B cell (primary cell): ENCODE data around the gene XDH. TPM values are rescaled to one million over a fixed set of nuclear protein-coding genes. Genes with fewer than 3 reads are reported as not detected.

Experiments
- ATAC-seq: fragments of 200-7000 bp; cut with Tn5 transposase; one replicate; pipeline ENCODE4 v1.10.0; 2021; ENCODE audit warnings: low read depth, mild to moderate bottlenecking, moderate number of reproducible peaks, moderate library complexity
- CTCF ChIA-PET: fragments of 350-600 bp; sonication (Branson Sonifier 250); formaldehyde crosslinking; loops from one replicate; lab custom pipeline; 2021; ENCODE audit warnings: antibody characterized with exemption, inconsistent platforms; lab: Charles Lee
- POLR2A ChIA-PET: fragments of 350-600 bp; sonication (Branson Sonifier 250); formaldehyde crosslinking; loops from one replicate; lab custom pipeline; 2021; ENCODE audit warnings: antibody characterized with exemption; lab: Charles Lee
- DNase-seq: peaks from one replicate; pipeline ENCODE4 v3.0.0; 2013
- H2AFZ ChIP-seq: 2 replicates; pipeline ENCODE4 v1.6.1; 2012; ENCODE audit warnings: mild to moderate bottlenecking, low read depth, low read length; ENCODE audit not compliant: insufficient read depth, poor library complexity, severe bottlenecking
- H3K27ac ChIP-seq, 2 donors: 1 replicate in 1 of 2; 2 replicates in 1 of 2; pipeline ENCODE4 v1.5.1; 2012 to 2013; ENCODE audit warnings: low read length in 2 of 2, mild to moderate bottlenecking in 2 of 2, moderate library complexity in 1 of 2
- H3K27me3 ChIP-seq, 4 experiments: fragments of 200-600 bp in 1 of 4; sonication (generic) in 1 of 4; replicated peaks in 1 of 4; 1 replicate in 2 of 4; 2 replicates in 2 of 4; pipeline versions ENCODE4 v1.6.1 to v1.7.0; 2013 to 2016; ENCODE audit warnings: low read length in 3 of 4, mild to moderate bottlenecking in 2 of 4, mixed read lengths in 1 of 4, moderate library complexity in 1 of 4; ENCODE audit not compliant: insufficient read depth in 4 of 4, control insufficient read depth in 3 of 4; ENCODE audit errors: control extremely low read depth in 1 of 4
- H3K36me3 ChIP-seq, 2 experiments: replicated peaks in 1 of 2; 1 replicate in 1 of 2; 2 replicates in 1 of 2; pipeline versions ENCODE4 v1.6.1 to v1.7.1; 2013; ENCODE audit warnings: low read length in 1 of 2; ENCODE audit not compliant: insufficient read depth in 2 of 2, control insufficient read depth in 1 of 2; ENCODE audit errors: control extremely low read depth in 1 of 2, extremely low read depth in 1 of 2
- H3K4me1 ChIP-seq, 2 donors: fragments of 200-600 bp in 1 of 2; sonication (generic) in 1 of 2; 1 replicate in 1 of 2; 2 replicates in 1 of 2; pipeline versions ENCODE4 v1.5.1 to v1.6.1; 2013 to 2017; ENCODE audit warnings: low read length in 2 of 2; ENCODE audit not compliant: control insufficient read depth in 2 of 2, insufficient read depth in 2 of 2
- H3K4me2 ChIP-seq: replicated peaks from 2 replicates; pipeline ENCODE3; 2012; ENCODE audit warnings: mild to moderate bottlenecking, low read depth, low read length; ENCODE audit not compliant: poor library complexity, severe bottlenecking
- H3K4me3 ChIP-seq, 5 experiments: fragments of 200-600 bp in 1 of 5; sonication (generic) in 1 of 5; 1 replicate in 3 of 5; 2 replicates in 2 of 5; pipeline versions ENCODE4 v1.5.1 to v1.7.0; 2011 to 2016; ENCODE audit warnings: low read length in 4 of 5, mild to moderate bottlenecking in 4 of 5, low read depth in 2 of 5, control low read depth in 1 of 5, moderate library complexity in 1 of 5; ENCODE audit not compliant: insufficient read depth in 1 of 5; ENCODE audit errors: control extremely low read depth in 1 of 5, extremely low read depth in 1 of 5
- H3K79me2 ChIP-seq: fragments of 200-600 bp; sonication (generic); one replicate; pipeline ENCODE4 v1.6.0; 2016; ENCODE audit warnings: low read length; ENCODE audit not compliant: control insufficient read depth, insufficient read depth
- H3K9ac ChIP-seq: fragments of 200-600 bp; sonication (generic); 2 replicates; pipeline ENCODE4 v1.6.1; 2017; ENCODE audit warnings: mild to moderate bottlenecking, low read length, moderate library complexity
- H3K9me3 ChIP-seq, 3 donors: one replicate each; pipeline versions ENCODE4 v1.6.1 to v1.7.1; 2013; ENCODE audit warnings: low read length in 2 of 3; ENCODE audit not compliant: control insufficient read depth in 2 of 3, insufficient read depth in 1 of 3; ENCODE audit errors: control extremely low read depth in 1 of 3
- H4K20me1 ChIP-seq: 2 replicates; pipeline ENCODE4 v1.6.0; 2012; ENCODE audit warnings: mild to moderate bottlenecking, low read length; ENCODE audit not compliant: insufficient read depth, control insufficient read depth, poor library complexity, severe bottlenecking
- H3K27ac Mint-ChIP-seq: one replicate; pipeline ENCODE4 v1.8.0; 2021; ENCODE audit warnings: mixed read lengths
- H3K27me3 Mint-ChIP-seq: one replicate; pipeline ENCODE4 v1.8.0; 2021; ENCODE audit warnings: mixed read lengths
- H3K4me1 Mint-ChIP-seq: one replicate; pipeline ENCODE4 v1.8.0; 2021; ENCODE audit warnings: mixed read lengths
- H3K4me3 Mint-ChIP-seq: one replicate; pipeline ENCODE4 v1.8.0; 2021; ENCODE audit warnings: mixed read lengths
- H3K9me3 Mint-ChIP-seq: one replicate; pipeline ENCODE4 v1.8.0; 2022; ENCODE audit warnings: mixed read lengths; ENCODE audit not compliant: insufficient read depth
- EZH2 ChIP-seq: IDR thresholded peaks from 2 replicates; pipeline ENCODE4 v1.6.1; 2012; ENCODE audit warnings: borderline replicate concordance, low read depth, mild to moderate bottlenecking, moderate library complexity, low read length; ENCODE audit not compliant: insufficient read depth, poor library complexity, severe bottlenecking
- WGBS: methylation state at CpG from one replicate; pipeline ENCODE4 v1.1.5; 2013; ENCODE audit warnings: missing lambda C conversion rate; ENCODE audit not compliant: insufficient coverage; 5-methylcytosine and 5-hydroxymethylcytosine counted together
- intact Hi-C: fragments of 100-400 bp; cut with micrococcal nuclease; formaldehyde crosslinking; loops from one replicate; pipeline ENCODE4 v1.10.0; 2022
- polyA plus RNA-seq: library from polyadenylated mRNA; depleted of rRNA; stranded (reverse); fragments of >200 nt; gene quantifications from 2 replicates; pipeline ENCODE4 v1.2.3, GENCODE V29; 2012
- total RNA-seq, 2 donors: library from RNA; stranded (reverse); fragments of 120-200 nt in 1 of 2; gene quantifications; 1 replicate in 1 of 2; 2 replicates in 1 of 2; pipeline versions ENCODE4 v1.2.3 to v1.2.4, GENCODE V29; 2013 to 2022
- TF ChIP-seq, protein P1 (sequence below): fragments of 200-600 bp; IDR thresholded peaks from one replicate; pipeline ENCODE4 v1.8.0; 2022; ENCODE audit warnings: antibody characterized with exemption, mild to moderate bottlenecking

XDH gene
- total and polyA plus RNA-seq, 2 donors (not counting 1 experiment from before 2014, with no cell fraction given): not detected

DNA sequence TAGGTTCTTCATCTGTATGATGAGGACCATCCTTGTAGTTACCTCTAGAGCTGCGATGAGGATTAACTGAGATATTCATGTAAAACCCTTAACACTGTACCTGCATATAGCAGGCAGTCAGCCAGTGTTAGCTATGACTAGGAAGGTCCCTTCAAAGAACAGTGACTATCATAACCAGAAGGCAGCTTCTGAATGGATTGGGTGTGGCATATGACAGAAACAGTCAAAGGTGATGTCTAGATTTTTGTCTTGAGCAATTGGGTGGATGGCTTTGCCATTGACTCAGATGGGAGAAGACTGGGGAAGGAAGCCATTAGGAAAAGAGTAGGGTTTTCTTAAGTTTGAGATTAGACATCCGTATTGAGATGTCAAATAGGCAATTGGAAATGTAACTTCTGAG is 15.7 kb downstream of the XDH start:
- Mint-ChIP-seq H3K4me1 (no peaks in the 10 kb centered on the region), H3K27me3 (peaks cover 27% of the 10 kb centered on the region), H3K4me3 (no peak overlapping the region), H3K9me3 (peaks cover 7% of the 10 kb centered on the region), H3K27ac (no peak overlapping the region)
- CTCF ChIA-PET: no interaction called here
- Histone ChIP-seq H4K20me1 (no peaks in the 10 kb centered on the region), H3K9ac (no peak overlapping the region), H3K4me1 (no peaks in the 10 kb centered on the region), H3K9me3 (no peaks in the 10 kb centered on the region), H2AFZ (no peak overlapping the region), H3K36me3 (no peaks in the 10 kb centered on the region), H3K79me2 (no peaks in the 10 kb centered on the region), H3K4me3 (no peak overlapping the region), H3K27me3 (peaks cover 0 to 11% (median 1%) of the 10 kb centered on the region in 4 experiments), H3K27ac (no peak overlapping the region), H3K4me2 (no peak overlapping the region)
- no peak for ATAC-seq
- DNase-seq: no peak
- 83% methylated on average over 1 of the region's 2 CpGs for WGBS
- intact Hi-C loops: no loop called here
- POLR2A ChIA-PET: no interaction called here
- TF ChIP-seq EZH2: no peak
- TF ChIP-seq, protein P1, sequence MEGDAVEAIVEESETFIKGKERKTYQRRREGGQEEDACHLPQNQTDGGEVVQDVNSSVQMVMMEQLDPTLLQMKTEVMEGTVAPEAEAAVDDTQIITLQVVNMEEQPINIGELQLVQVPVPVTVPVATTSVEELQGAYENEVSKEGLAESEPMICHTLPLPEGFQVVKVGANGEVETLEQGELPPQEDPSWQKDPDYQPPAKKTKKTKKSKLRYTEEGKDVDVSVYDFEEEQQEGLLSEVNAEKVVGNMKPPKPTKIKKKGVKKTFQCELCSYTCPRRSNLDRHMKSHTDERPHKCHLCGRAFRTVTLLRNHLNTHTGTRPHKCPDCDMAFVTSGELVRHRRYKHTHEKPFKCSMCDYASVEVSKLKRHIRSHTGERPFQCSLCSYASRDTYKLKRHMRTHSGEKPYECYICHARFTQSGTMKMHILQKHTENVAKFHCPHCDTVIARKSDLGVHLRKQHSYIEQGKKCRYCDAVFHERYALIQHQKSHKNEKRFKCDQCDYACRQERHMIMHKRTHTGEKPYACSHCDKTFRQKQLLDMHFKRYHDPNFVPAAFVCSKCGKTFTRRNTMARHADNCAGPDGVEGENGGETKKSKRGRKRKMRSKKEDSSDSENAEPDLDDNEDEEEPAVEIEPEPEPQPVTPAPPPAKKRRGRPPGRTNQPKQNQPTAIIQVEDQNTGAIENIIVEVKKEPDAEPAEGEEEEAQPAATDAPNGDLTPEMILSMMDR: no peak

DNA sequence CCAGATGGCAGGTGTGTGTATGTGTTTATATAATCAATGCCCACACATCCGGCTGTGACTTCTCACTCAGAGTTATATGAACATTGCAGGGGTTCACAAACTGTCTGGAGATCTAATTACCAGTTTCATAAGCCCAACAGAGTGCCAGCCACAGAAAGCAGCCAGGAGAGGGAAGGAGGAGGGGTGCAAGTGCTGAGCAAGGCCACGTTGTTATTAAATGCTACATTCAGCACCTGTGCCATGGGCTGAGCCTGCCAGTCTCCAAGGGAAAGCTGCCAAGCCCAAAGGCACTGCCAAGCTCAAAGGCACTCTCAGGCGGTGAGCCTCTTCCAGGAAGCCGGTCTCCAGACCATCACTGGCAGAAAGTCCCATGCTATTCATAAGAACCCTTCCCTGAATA is 17.4 kb downstream of the XDH start:
- H3K27me3 ChIP-seq: peaks cover 0 to 11% (median 1%) of the 10 kb centered on the region in 4 experiments
- H3K9me3 ChIP-seq: no peaks in the 10 kb centered on the region
- Mint-ChIP-seq H3K4me1 (no peaks in the 10 kb centered on the region), H3K27ac (no peak overlapping the region), H3K4me3 (no peak overlapping the region), H3K9me3 (peaks cover 7% of the 10 kb centered on the region), H3K27me3 (peaks cover 36% of the 10 kb centered on the region)
- no peaks in the 10 kb centered on the region for H3K36me3 ChIP-seq
- no peak overlapping the region for H3K4me3 ChIP-seq
- DNase-seq: no peak
- POLR2A ChIA-PET: no interaction called here
- ATAC-seq: no peak
- no peak overlapping the region for H2AFZ ChIP-seq
- H3K79me2 ChIP-seq: no peaks in the 10 kb centered on the region
- WGBS: 63% methylated on average over 2 of the region's 4 CpGs
- no peak overlapping the region for H3K9ac ChIP-seq
- no peak for TF ChIP-seq EZH2
- TF ChIP-seq, protein P1: no peak
- no peaks in the 10 kb centered on the region for H3K4me1 ChIP-seq
- no peak overlapping the region for H3K27ac ChIP-seq
- intact Hi-C loops: no loop called here
- H4K20me1 ChIP-seq: no peaks in the 10 kb centered on the region
- CTCF ChIA-PET: no interaction called here
- H3K4me2 ChIP-seq: no peak overlapping the region
